Pulmonary artery endothelial cell (primary cell): Measurements from ENCODE around the gene SCAF8. TPM values are rescaled to one million over a fixed set of nuclear protein-coding genes. Genes with fewer than 3 reads are reported as not detected.

Experiments used
- total RNA-seq: library from RNA; depleted of rRNA; stranded (reverse); fragments of >200 nt; gene quantifications from 2 replicates; pipeline ENCODE4 v1.2.3, GENCODE V29; 2014

Gene SCAF8
- total RNA-seq, 1 donor from 2014 or later, result 21.8 TPM

Other genes starting within 250 kb of the SCAF8 start
- 7.3 and 11.8 TPM in 2 replicates for gene CNKSR3, start 222.7 kb upstream of the SCAF8 start, total RNA-seq